ENCODE measurements around the gene TOGARAM2. TPM values are rescaled to one million over a fixed set of nuclear protein-coding genes. Genes with fewer than 3 reads are reported as not detected.
"Not testable (repeated sequence)": the region's sequence is repeated elsewhere in the genome, so short reads cannot be mapped to it uniquely, and the experiment has no call there.

The TOGARAM2 gene
- total RNA-seq, 1 experiment from 2014 or later = 0.03 TPM

GRCh38 chr2:28958689-28959088, 22.4 kb upstream of the TOGARAM2 start:
- H3K4me3 ChIP-seq = no peak overlapping the region
- peak; percentile 63 to 73 for DNase-seq (ENCODE audit: low read depth in 1 of 2, low spot score in 2 of 2)

DNA sequence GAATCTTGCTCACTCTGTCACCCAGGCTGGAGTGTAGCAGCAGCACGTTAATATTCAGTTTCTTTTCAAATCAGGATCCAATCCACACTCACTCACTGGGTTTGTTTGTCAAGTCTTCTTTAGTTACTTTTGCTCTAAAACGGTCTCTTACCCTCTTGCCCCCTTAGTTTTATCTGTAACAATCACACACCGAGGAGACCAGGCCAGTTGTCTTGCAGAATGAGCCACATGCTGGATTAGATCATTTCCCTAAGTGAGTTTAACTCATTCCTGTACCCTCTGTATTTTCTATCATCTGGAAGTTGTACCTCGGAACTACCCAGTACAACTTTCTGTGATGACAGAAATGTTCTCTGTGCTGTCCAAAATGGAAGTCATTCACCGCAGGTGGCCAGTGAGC, 20.7 kb upstream of the TOGARAM2 start:
- Histone ChIP-seq H3K4me1 (replicated peaks) (no peaks in the 10 kb centered on the region), H3K27me3 (replicated peaks) (no peaks in the 10 kb centered on the region), H3K27ac (no peak overlapping the region), H3K36me3 (no peaks in the 10 kb centered on the region), H3K4me3 (no peak overlapping the region), H3K9me3 (replicated peaks) (no peaks in the 10 kb centered on the region)
- DNase-seq (ENCODE audit: low read depth in 1 of 2, low spot score in 2 of 2) = no peak

More at GRCh38 chr2:28958689-28959088, 22.4 kb upstream of the TOGARAM2 start:
- Histone ChIP-seq H3K27ac (no peak overlapping the region), H3K4me1 (replicated peaks) (no peaks in the 10 kb centered on the region), H3K27me3 (replicated peaks) (no peaks in the 10 kb centered on the region), H3K36me3 (no peaks in the 10 kb centered on the region), H3K9me3 (replicated peaks) (no peaks in the 10 kb centered on the region)

DNA sequence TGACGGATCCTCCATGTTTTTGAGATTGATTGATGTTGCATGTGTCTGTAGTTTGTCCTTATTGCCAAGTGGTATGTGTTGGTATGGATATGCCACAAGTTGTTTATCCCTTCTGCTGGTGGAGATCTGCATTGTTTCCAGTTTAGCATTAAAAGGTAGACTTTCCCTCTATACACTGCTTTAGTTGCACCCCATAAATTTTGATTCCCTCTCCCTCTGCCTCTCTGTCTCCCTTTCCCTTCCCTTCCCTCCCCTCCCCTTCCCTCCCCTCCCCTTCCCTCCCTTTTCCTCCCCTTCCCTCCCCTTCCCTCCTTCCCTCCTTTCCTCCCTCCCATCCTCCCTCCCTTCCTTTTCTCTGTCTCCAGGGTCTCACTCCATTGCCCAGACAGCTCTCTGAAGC, 18.6 kb upstream of the TOGARAM2 start:
- H3K4me1 ChIP-seq (replicated peaks) = no peaks in the 10 kb centered on the region
- H3K27ac ChIP-seq = no peak overlapping the region
- no peak for DNase-seq (ENCODE audit: low read depth in 1 of 2, low spot score in 2 of 2)
- H3K4me3 ChIP-seq = no peak overlapping the region
- no peaks in the 10 kb centered on the region for H3K36me3 ChIP-seq
- H3K27me3 ChIP-seq (replicated peaks) = no peaks in the 10 kb centered on the region
- no peaks in the 10 kb centered on the region for H3K9me3 ChIP-seq (replicated peaks)

GRCh38 chr2:28970464-28971160, 10.5 kb upstream of the TOGARAM2 start:
- H3K36me3 ChIP-seq = no peaks in the 10 kb centered on the region
- no peak for DNase-seq (ENCODE audit: low read depth in 1 of 2, low spot score in 2 of 2)
- H3K27ac ChIP-seq = no peak overlapping the region
- no peak overlapping the region for H3K4me3 ChIP-seq
- H3K9me3 ChIP-seq (replicated peaks) = no peaks in the 10 kb centered on the region
- H3K27me3 ChIP-seq (replicated peaks) = no peaks in the 10 kb centered on the region
- H3K4me1 ChIP-seq (replicated peaks) = no peaks in the 10 kb centered on the region

GRCh38 chr2:28972778-28973335, 8.2 kb upstream of the TOGARAM2 start:
- Histone ChIP-seq H3K36me3 (no peaks in the 10 kb centered on the region), H3K4me3 (no peak overlapping the region), H3K27me3 (replicated peaks) (no peaks in the 10 kb centered on the region), H3K27ac (no peak overlapping the region), H3K9me3 (replicated peaks) (no peaks in the 10 kb centered on the region), H3K4me1 (replicated peaks) (peaks cover 6% of the 10 kb centered on the region; the same call in 1 of the 2 replicates)
- DNase-seq (ENCODE audit: low read depth in 1 of 2, low spot score in 2 of 2) = no peak

DNA sequence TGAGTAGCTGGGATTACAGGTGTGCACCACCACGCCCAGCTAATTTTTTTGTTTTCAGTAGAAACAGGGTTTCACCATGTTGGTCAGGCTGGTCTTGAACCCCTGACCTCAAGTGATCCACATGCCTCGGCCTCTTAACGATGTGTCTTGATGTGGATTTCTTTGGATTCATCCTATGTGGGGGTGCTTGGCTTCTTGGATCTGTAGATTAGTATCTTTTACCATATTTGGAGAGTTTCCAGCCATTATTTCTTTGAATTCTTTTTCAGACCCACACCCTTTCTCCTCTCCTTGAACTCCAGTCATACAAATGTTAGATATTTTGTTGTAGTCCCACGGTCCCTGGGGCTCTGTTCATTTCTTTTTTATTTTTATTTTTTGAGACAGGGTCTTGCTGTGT, 6.8 kb upstream of the TOGARAM2 start:
- no peak for DNase-seq (ENCODE audit: low read depth in 1 of 2, low spot score in 2 of 2)
- H3K27ac ChIP-seq = no peak overlapping the region
- no peaks in the 10 kb centered on the region for H3K36me3 ChIP-seq
- H3K4me3 ChIP-seq = no peak overlapping the region
- H3K9me3 ChIP-seq (replicated peaks) = no peaks in the 10 kb centered on the region
- no peaks in the 10 kb centered on the region for H3K27me3 ChIP-seq (replicated peaks)
- peaks cover 6% of the 10 kb centered on the region; the same call in 1 of the 2 replicates for H3K4me1 ChIP-seq (replicated peaks)

GRCh38 chr2:28975671-28976070, 5.4 kb upstream of the TOGARAM2 start:
- H3K27ac ChIP-seq = no peak overlapping the region
- H3K4me3 ChIP-seq = no peak overlapping the region
- no peaks in the 10 kb centered on the region for H3K36me3 ChIP-seq
- H3K4me1 ChIP-seq (replicated peaks) = peaks cover 6% of the 10 kb centered on the region; the same call in 1 of the 2 replicates
- DNase-seq (ENCODE audit: low read depth in 1 of 2, low spot score in 2 of 2) = no peak
- no peaks in the 10 kb centered on the region for H3K27me3 ChIP-seq (replicated peaks)
- no peaks in the 10 kb centered on the region for H3K9me3 ChIP-seq (replicated peaks)

GRCh38 chr2:28976584-28976983, 4.5 kb upstream of the TOGARAM2 start:
- Histone ChIP-seq H3K4me3 (no peak overlapping the region), H3K9me3 (replicated peaks) (no peaks in the 10 kb centered on the region), H3K27ac (no peak overlapping the region), H3K4me1 (replicated peaks) (peaks cover 12% of the 10 kb centered on the region; the same call in 1 of the 2 replicates), H3K27me3 (replicated peaks) (no peaks in the 10 kb centered on the region), H3K36me3 (no peaks in the 10 kb centered on the region)
- DNase-seq (ENCODE audit: low read depth in 1 of 2, low spot score in 2 of 2) = no peak

- H3K27ac ChIP-seq = no peak overlapping the region
- peaks cover 12% of the 10 kb centered on the region; the same call in 1 of the 2 replicates for H3K4me1 ChIP-seq (replicated peaks)
These were observed 3.8 kb upstream of the TOGARAM2 start for GRCh38 chr2:28977176-28977875.

GRCh38 chr2:28978001-28978400, 3.1 kb upstream of the TOGARAM2 start:
- H3K36me3 ChIP-seq; H3K27me3 ChIP-seq (replicated peaks); DNase-seq (ENCODE audit: low read depth in 1 of 2, low spot score in 2 of 2); H3K9me3 ChIP-seq (replicated peaks); H3K4me3 ChIP-seq; H3K27ac ChIP-seq: not testable (repeated sequence)
- peaks cover 12% of the 10 kb centered on the region; the same call in 1 of the 2 replicates for H3K4me1 ChIP-seq (replicated peaks)

More at GRCh38 chr2:28977176-28977875, 3.8 kb upstream of the TOGARAM2 start:
- Histone ChIP-seq H3K36me3 (no peaks in the 10 kb centered on the region), H3K9me3 (replicated peaks) (no peaks in the 10 kb centered on the region), H3K27me3 (replicated peaks) (no peaks in the 10 kb centered on the region), H3K4me3 (no peak overlapping the region)
- DNase-seq (ENCODE audit: low read depth in 1 of 2, low spot score in 2 of 2) = no peak

- no peaks in the 10 kb centered on the region for H3K27me3 ChIP-seq (replicated peaks)
- no peaks in the 10 kb centered on the region for H3K36me3 ChIP-seq
- DNase-seq (ENCODE audit: low read depth in 1 of 2, low spot score in 2 of 2) = no peak
- no peaks in the 10 kb centered on the region for H3K9me3 ChIP-seq (replicated peaks)
- H3K4me3 ChIP-seq = no peak overlapping the region
- H3K27ac ChIP-seq = no peak overlapping the region
- peaks cover 12% of the 10 kb centered on the region; the same call in 1 of the 2 replicates for H3K4me1 ChIP-seq (replicated peaks)
These were observed 2.5 kb upstream of the TOGARAM2 start for GRCh38 chr2:28978606-28979005.

GRCh38 chr2:28979041-28979440, 2.1 kb upstream of the TOGARAM2 start:
- Histone ChIP-seq H3K4me1 (replicated peaks) (peaks cover 12% of the 10 kb centered on the region; the same call in 1 of the 2 replicates), H3K27ac (no peak overlapping the region), H3K9me3 (replicated peaks) (no peaks in the 10 kb centered on the region), H3K27me3 (replicated peaks) (no peaks in the 10 kb centered on the region), H3K4me3 (no peak overlapping the region), H3K36me3 (no peaks in the 10 kb centered on the region)
- DNase-seq (ENCODE audit: low read depth in 1 of 2, low spot score in 2 of 2) = no peak

- DNase-seq (ENCODE audit: low read depth in 1 of 2, low spot score in 2 of 2) = no peak
- H3K4me1 ChIP-seq (replicated peaks) = peaks cover 12% of the 10 kb centered on the region; the same call in 1 of the 2 replicates
- no peaks in the 10 kb centered on the region for H3K9me3 ChIP-seq (replicated peaks)
- H3K36me3 ChIP-seq = no peaks in the 10 kb centered on the region
- no peaks in the 10 kb centered on the region for H3K27me3 ChIP-seq (replicated peaks)
- H3K27ac ChIP-seq = no peak overlapping the region
- no peak overlapping the region for H3K4me3 ChIP-seq
These were observed 1.3 kb upstream of the TOGARAM2 start for GRCh38 chr2:28979576-28980366.
